Ovary (tissue), 3 donors: Measurements from ENCODE around the gene GREB1L.

Source experiments
- POLR2A ChIP-seq: fragments of 450-650 bp; IDR thresholded peaks from one replicate; pipeline ENCODE4 v1.6.1; 2017; ENCODE audit warnings: antibody characterized with exemption, mild to moderate bottlenecking, moderate library complexity
- TF ChIP-seq, protein P1 (sequence below), 3 donors: fragments of 450-650 bp in 2 of 3; fragments of 200-600 bp in 1 of 3; IDR thresholded peaks; one replicate each; pipeline versions ENCODE4 v1.5.1 to v1.8.0; 2016 to 2022; ENCODE audit warnings: antibody characterized with exemption in 3 of 3, mild to moderate bottlenecking in 1 of 3
- donor health status: DM: no; HTN: no; CAD: no.

DNA sequence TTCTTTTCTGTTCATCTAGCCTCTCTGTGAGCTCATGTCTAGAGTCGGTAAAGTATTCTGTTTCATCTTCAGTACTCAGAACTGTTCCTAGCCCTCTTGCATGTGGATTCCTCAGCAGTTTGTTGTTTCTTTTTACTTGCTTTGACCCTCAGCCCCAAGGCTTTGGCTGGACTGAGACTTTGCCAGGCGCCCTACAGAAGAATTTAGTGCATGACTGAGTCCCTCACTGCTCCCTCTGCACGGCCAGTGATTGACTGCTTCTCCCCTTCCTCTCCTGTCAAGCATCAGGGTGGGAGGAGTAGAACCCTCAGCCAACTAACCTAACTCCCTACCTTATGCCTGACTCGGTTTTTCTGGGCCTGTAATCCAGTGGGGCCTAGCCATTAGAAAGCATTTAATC, 248.7 kb downstream of the GREB1L start:
- TF ChIP-seq, protein P1, sequence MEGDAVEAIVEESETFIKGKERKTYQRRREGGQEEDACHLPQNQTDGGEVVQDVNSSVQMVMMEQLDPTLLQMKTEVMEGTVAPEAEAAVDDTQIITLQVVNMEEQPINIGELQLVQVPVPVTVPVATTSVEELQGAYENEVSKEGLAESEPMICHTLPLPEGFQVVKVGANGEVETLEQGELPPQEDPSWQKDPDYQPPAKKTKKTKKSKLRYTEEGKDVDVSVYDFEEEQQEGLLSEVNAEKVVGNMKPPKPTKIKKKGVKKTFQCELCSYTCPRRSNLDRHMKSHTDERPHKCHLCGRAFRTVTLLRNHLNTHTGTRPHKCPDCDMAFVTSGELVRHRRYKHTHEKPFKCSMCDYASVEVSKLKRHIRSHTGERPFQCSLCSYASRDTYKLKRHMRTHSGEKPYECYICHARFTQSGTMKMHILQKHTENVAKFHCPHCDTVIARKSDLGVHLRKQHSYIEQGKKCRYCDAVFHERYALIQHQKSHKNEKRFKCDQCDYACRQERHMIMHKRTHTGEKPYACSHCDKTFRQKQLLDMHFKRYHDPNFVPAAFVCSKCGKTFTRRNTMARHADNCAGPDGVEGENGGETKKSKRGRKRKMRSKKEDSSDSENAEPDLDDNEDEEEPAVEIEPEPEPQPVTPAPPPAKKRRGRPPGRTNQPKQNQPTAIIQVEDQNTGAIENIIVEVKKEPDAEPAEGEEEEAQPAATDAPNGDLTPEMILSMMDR (IDR thresholded peaks at IDR 0.05): no peak
- TF ChIP-seq POLR2A: no peak
